ENCODE data around the gene PCCA.

The PCCA gene

DNA sequence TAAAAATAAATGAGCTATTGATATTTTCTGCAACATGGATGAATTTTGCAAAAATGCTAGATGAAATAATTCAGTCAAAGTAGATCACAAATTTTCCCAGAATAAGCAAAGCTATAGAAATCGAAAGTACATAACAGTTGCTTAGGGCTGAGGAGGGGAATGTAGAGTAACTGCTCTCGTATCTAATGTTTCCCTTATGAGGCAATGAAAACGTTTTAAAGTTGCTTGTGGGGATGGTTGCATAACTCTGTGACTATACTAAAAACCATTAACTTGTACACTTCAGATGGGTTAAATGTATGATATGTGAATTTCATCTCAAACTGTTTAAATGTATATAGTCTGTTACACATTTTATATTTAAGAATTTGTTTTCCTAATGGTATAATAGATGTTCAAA, 268.0 kb downstream of the PCCA start:
- no peaks in the 10 kb centered on the region for H3K9me3 ChIP-seq (ENCODE audit: insufficient read depth, low read length)
- no peaks in the 10 kb centered on the region for H3F3A ChIP-seq (ENCODE audit: insufficient read depth)
- no peak for TF ChIP-seq EZH2phosphoT487 (conservative IDR thresholded peaks at IDR 0.05; ENCODE audit: low read length)
- TF ChIP-seq, protein P1, sequence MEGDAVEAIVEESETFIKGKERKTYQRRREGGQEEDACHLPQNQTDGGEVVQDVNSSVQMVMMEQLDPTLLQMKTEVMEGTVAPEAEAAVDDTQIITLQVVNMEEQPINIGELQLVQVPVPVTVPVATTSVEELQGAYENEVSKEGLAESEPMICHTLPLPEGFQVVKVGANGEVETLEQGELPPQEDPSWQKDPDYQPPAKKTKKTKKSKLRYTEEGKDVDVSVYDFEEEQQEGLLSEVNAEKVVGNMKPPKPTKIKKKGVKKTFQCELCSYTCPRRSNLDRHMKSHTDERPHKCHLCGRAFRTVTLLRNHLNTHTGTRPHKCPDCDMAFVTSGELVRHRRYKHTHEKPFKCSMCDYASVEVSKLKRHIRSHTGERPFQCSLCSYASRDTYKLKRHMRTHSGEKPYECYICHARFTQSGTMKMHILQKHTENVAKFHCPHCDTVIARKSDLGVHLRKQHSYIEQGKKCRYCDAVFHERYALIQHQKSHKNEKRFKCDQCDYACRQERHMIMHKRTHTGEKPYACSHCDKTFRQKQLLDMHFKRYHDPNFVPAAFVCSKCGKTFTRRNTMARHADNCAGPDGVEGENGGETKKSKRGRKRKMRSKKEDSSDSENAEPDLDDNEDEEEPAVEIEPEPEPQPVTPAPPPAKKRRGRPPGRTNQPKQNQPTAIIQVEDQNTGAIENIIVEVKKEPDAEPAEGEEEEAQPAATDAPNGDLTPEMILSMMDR (IDR thresholded peaks at IDR 0.05; ENCODE audit: insufficient read depth, low read length, poor library complexity, severe bottlenecking): no peak
- no peak overlapping the region for H3K4me3 ChIP-seq (ENCODE audit: insufficient read depth, low read length, poor library complexity, severe bottlenecking)
- H3K9me2 ChIP-seq (replicated peaks; ENCODE audit: insufficient read depth, low read length): no peaks in the 10 kb centered on the region
- H3K27ac ChIP-seq (ENCODE audit: low read depth, low read length): no peak overlapping the region
- H2AFZ ChIP-seq (ENCODE audit: low read depth, low read length, severe bottlenecking): no peak overlapping the region
- H3K4me2 ChIP-seq (ENCODE audit: low read depth, low read length, poor library complexity, severe bottlenecking): no peak overlapping the region
- no peaks in the 10 kb centered on the region for H3K27me3 ChIP-seq (ENCODE audit: low read length)
- H4K20me1 ChIP-seq (ENCODE audit: low read depth, low read length): no peaks in the 10 kb centered on the region
- no peaks in the 10 kb centered on the region for H3K79me2 ChIP-seq (ENCODE audit: insufficient read depth, low read length)
- no peaks in the 10 kb centered on the region for H3K36me3 ChIP-seq (ENCODE audit: low read length)
- no peak overlapping the region for H3K9ac ChIP-seq (ENCODE audit: low read length)

GRCh38 chr13:100357764-100358163, 268.9 kb downstream of the PCCA start:
- Histone ChIP-seq H3K27ac (ENCODE audit: low read depth, low read length) (no peak overlapping the region), H2AFZ (ENCODE audit: low read depth, low read length, severe bottlenecking) (no peak overlapping the region), H3K27me3 (ENCODE audit: low read length) (no peaks in the 10 kb centered on the region), H3F3A (ENCODE audit: insufficient read depth) (no peaks in the 10 kb centered on the region), H3K79me2 (ENCODE audit: insufficient read depth, low read length) (no peaks in the 10 kb centered on the region), H4K20me1 (ENCODE audit: low read depth, low read length) (no peaks in the 10 kb centered on the region), H3K9ac (ENCODE audit: low read length) (no peak overlapping the region), H3K4me2 (ENCODE audit: low read depth, low read length, poor library complexity, severe bottlenecking) (no peak overlapping the region), H3K36me3 (ENCODE audit: low read length) (no peaks in the 10 kb centered on the region), H3K9me3 (ENCODE audit: insufficient read depth, low read length) (no peaks in the 10 kb centered on the region), H3K9me2 (replicated peaks; ENCODE audit: insufficient read depth, low read length) (no peaks in the 10 kb centered on the region), H3K4me3 (ENCODE audit: insufficient read depth, low read length, poor library complexity, severe bottlenecking) (no peak overlapping the region)
- TF ChIP-seq, protein P1 (IDR thresholded peaks at IDR 0.05; ENCODE audit: insufficient read depth, low read length, poor library complexity, severe bottlenecking): no peak
- no peak for TF ChIP-seq EZH2phosphoT487 (conservative IDR thresholded peaks at IDR 0.05; ENCODE audit: low read length)

- H3K9me2 ChIP-seq (replicated peaks; ENCODE audit: insufficient read depth, low read length): no peaks in the 10 kb centered on the region
- H2AFZ ChIP-seq (ENCODE audit: low read depth, low read length, severe bottlenecking): no peak overlapping the region
- H3K9me3 ChIP-seq (ENCODE audit: insufficient read depth, low read length): no peaks in the 10 kb centered on the region
- H3K27me3 ChIP-seq (ENCODE audit: low read length): no peaks in the 10 kb centered on the region
- H3K9ac ChIP-seq (ENCODE audit: low read length): no peak overlapping the region
- no peak for TF ChIP-seq EZH2phosphoT487 (conservative IDR thresholded peaks at IDR 0.05; ENCODE audit: low read length)
- TF ChIP-seq, protein P1 (IDR thresholded peaks at IDR 0.05; ENCODE audit: insufficient read depth, low read length, poor library complexity, severe bottlenecking): no peak
- no peaks in the 10 kb centered on the region for H3K79me2 ChIP-seq (ENCODE audit: insufficient read depth, low read length)
- no peaks in the 10 kb centered on the region for H3F3A ChIP-seq (ENCODE audit: insufficient read depth)
- no peaks in the 10 kb centered on the region for H3K36me3 ChIP-seq (ENCODE audit: low read length)
- H3K27ac ChIP-seq (ENCODE audit: low read depth, low read length): no peak overlapping the region
- H3K4me3 ChIP-seq (ENCODE audit: insufficient read depth, low read length, poor library complexity, severe bottlenecking): no peak overlapping the region
- no peaks in the 10 kb centered on the region for H4K20me1 ChIP-seq (ENCODE audit: low read depth, low read length)
- no peak overlapping the region for H3K4me2 ChIP-seq (ENCODE audit: low read depth, low read length, poor library complexity, severe bottlenecking)
Measured at GRCh38 chr13:100361504-100361903, 272.6 kb downstream of the PCCA start.
